PC-3 (cell line): Measurements from ENCODE around the gene PPIH. TPM values are rescaled to one million over a fixed set of nuclear protein-coding genes. Genes with fewer than 3 reads are reported as not detected.
"Not testable (repeated sequence)": the region's sequence is repeated elsewhere in the genome, so short reads cannot be mapped to it uniquely, and the experiment has no call there.

ENCODE experiments used
- ATAC-seq: fragments of 200-7000 bp; cut with Tn5 transposase; 2 replicates; pipeline ENCODE4 v1.9.1; 2020; ENCODE audit warnings: mild to moderate bottlenecking, moderate library complexity
- BruUV-seq: library from RNA; stranded (reverse); fragments of 400-500 nt; replicated peaks from 2 replicates; lab custom pipeline; 2021; lab: Mats Ljungman, UMichigan
- CTCF ChIA-PET: fragments of 300-600 bp; sonication (Branson Sonifier 250); formaldehyde crosslinking; loops from one replicate; lab custom pipeline; 2022; ENCODE audit warnings: antibody characterized with exemption; lab: Charles Lee
- POLR2A ChIA-PET: fragments of 300-600 bp; sonication (Branson Sonifier 250); formaldehyde crosslinking; loops from one replicate; lab custom pipeline; 2022; ENCODE audit warnings: antibody characterized with exemption; ENCODE audit not compliant: unreplicated experiment; lab: Charles Lee
- DNase-seq: peaks from one replicate; pipeline ENCODE4 v3.0.0-alpha.2; 2015
- H2AFZ ChIP-seq: fragments of 300-600 bp; sonication (generic); 2 replicates; pipeline ENCODE4 v1.6.0; 2016; ENCODE audit warnings: antibody characterized with exemption, low read length
- H3F3A ChIP-seq: fragments of 300-600 bp; sonication (generic); one replicate; pipeline ENCODE4 v1.6.0; 2017; ENCODE audit warnings: antibody characterized with exemption, low read length, control low read depth, mild to moderate bottlenecking; ENCODE audit not compliant: unreplicated experiment
- H3K27ac ChIP-seq: fragments of 300-600 bp; sonication (generic); 2 replicates; pipeline ENCODE4 v1.5.1; 2016; ENCODE audit warnings: mild to moderate bottlenecking, low read length
- H3K27me3 ChIP-seq: fragments of 300-600 bp; sonication (generic); 2 replicates; pipeline ENCODE4 v1.6.1; 2016; ENCODE audit warnings: low read length, mixed read lengths
- H3K36me3 ChIP-seq: fragments of 300-600 bp; sonication (generic); 2 replicates; pipeline ENCODE4 v1.6.1; 2016; ENCODE audit warnings: low read depth, mixed run types, low read length, mixed read lengths
- H3K4me1 ChIP-seq: fragments of 300-600 bp; sonication (generic); 2 replicates; pipeline ENCODE4 v1.5.1; 2016; ENCODE audit warnings: low read length; ENCODE audit not compliant: insufficient read depth
- H3K4me2 ChIP-seq: fragments of 300-600 bp; sonication (generic); 2 replicates; pipeline ENCODE4 v1.6.0; 2016; ENCODE audit warnings: low read length
- H3K4me3 ChIP-seq: fragments of 300-600 bp; sonication (generic); 2 replicates; pipeline ENCODE4 v1.5.1; 2016; ENCODE audit warnings: mild to moderate bottlenecking, low read length, mixed read lengths
- H3K79me2 ChIP-seq: fragments of 300-600 bp; sonication (generic); 2 replicates; pipeline ENCODE4 v1.6.1; 2017; ENCODE audit warnings: low read length, mixed read lengths
- H3K9ac ChIP-seq: fragments of 300-600 bp; sonication (generic); 2 replicates; pipeline ENCODE4 v1.6.0; 2016; ENCODE audit warnings: mild to moderate bottlenecking, low read length
- H3K9me2 ChIP-seq: fragments of 300-600 bp; sonication (generic); replicated peaks from 2 replicates; pipeline ENCODE4 v1.6.1; 2016; ENCODE audit warnings: mixed run types, low read length, mixed read lengths
- H3K9me3 ChIP-seq: fragments of 300-600 bp; sonication (generic); 2 replicates; pipeline ENCODE4 v1.6.1; 2016; ENCODE audit warnings: low read length, mixed read lengths
- H4K20me1 ChIP-seq: fragments of 300-600 bp; sonication (generic); 2 replicates; pipeline ENCODE4 v1.6.1; 2016; ENCODE audit warnings: low read length, mixed read lengths
- CTCF ChIP-seq: fragments of 300-600 bp; sonication (generic); conservative IDR thresholded peaks from 2 replicates; pipeline ENCODE4 v1.5.1; 2017; ENCODE audit warnings: antibody characterized with exemption, low read depth, mild to moderate bottlenecking, low read length
- EZH2 ChIP-seq: fragments of 300-600 bp; sonication (generic); IDR thresholded peaks from one replicate; pipeline ENCODE4 v1.6.1; 2017; ENCODE audit warnings: antibody characterized with exemption, mild to moderate bottlenecking, low read length; ENCODE audit not compliant: unreplicated experiment
- EZH2phosphoT487 ChIP-seq: fragments of 300-600 bp; sonication (generic); IDR thresholded peaks from 2 replicates; pipeline ENCODE4 v1.6.1; 2018; ENCODE audit warnings: mild to moderate bottlenecking, antibody characterized with exemption, low read length, borderline replicate concordance
- intact Hi-C: fragments of 100-400 bp; cut with micrococcal nuclease; formaldehyde crosslinking; loops from 2 replicates; pipeline ENCODE4 v1.9.0; 2023
- total RNA-seq: library from RNA; depleted of rRNA; stranded (reverse); fragments of >200 nt; gene quantifications from 2 replicates; pipeline ENCODE4 v1.2.3, GENCODE V29; 2014

Gene PPIH
- total RNA-seq, 1 experiment from 2014 or later: 103 TPM

GRCh38 chr1:42681741-42682483 lies 23.7 kb downstream of the PPIH start, which contains the start of gene YBX1:
Gene YBX1 (plus strand): TSS chr1:42682418. CDS start chr1:42682566, 148 bp downstream.
- CTCF ChIA-PET: interaction anchor here (0.6 kb wide), 1 partner anchor 814 kb away, joined by 4 read pairs; no protein-coding TSS in a partner anchor
- intact Hi-C loops: loop anchor here (2.0 to 5.0 kb wide), 2 partner anchors 23 to 340 kb away; partner anchors contain the start of gene PPIH
- peak within 1 kb of the TSS; percentile 96 for H3K9ac ChIP-seq
- DNase-seq: peak; percentile 98
- peak; percentile 89 for ATAC-seq
- TF ChIP-seq CTCF: no peak
- TF ChIP-seq EZH2phosphoT487: no peak
- no peak for TF ChIP-seq EZH2
- H3F3A ChIP-seq: no peaks in the 10 kb centered on the region
- H3K4me2 ChIP-seq: peak within 1 kb of the TSS; percentile 92
- H3K27ac ChIP-seq: peak within 1 kb of the TSS; percentile 68
- H3K4me1 ChIP-seq: peaks cover 38% of the 10 kb centered on the region
- no peaks in the 10 kb centered on the region for H3K9me2 ChIP-seq
- BruUV-seq: no TSS peak
- POLR2A ChIA-PET: interaction anchor here (0.5 to 0.7 kb wide), 8 partner anchors 55 to 839 kb away, joined by 3 to 5 read pairs (median 4); partner anchors contain the start of gene CCDC30
- peaks cover 32% of the 10 kb centered on the region for H3K36me3 ChIP-seq
- H2AFZ ChIP-seq: peak within 1 kb of the TSS; percentile 68
- H3K9me3 ChIP-seq: no peaks in the 10 kb centered on the region
- H4K20me1 ChIP-seq: peaks cover 37% of the 10 kb centered on the region
- H3K79me2 ChIP-seq: peaks cover 64% of the 10 kb centered on the region
- peak within 1 kb of the TSS; percentile 79 for H3K4me3 ChIP-seq
- no peaks in the 10 kb centered on the region for H3K27me3 ChIP-seq

- ATAC-seq, BruUV-seq, H3F3A ChIP-seq, H3K27me3 ChIP-seq, H3K9me2 ChIP-seq, H2AFZ ChIP-seq, CTCF ChIA-PET, H3K9me3 ChIP-seq, H3K27ac ChIP-seq, H3K4me2 ChIP-seq, DNase-seq: not testable (repeated sequence)
- Histone ChIP-seq H3K4me1 (peaks cover 39% of the 10 kb centered on the region), H3K9ac (peak overlapping the region; percentile 96; the same call in 1 of the 2 replicates), H3K79me2 (peaks cover 69% of the 10 kb centered on the region), H4K20me1 (peaks cover 42% of the 10 kb centered on the region), H3K4me3 (peak overlapping the region; percentile 79), H3K36me3 (peaks cover 33% of the 10 kb centered on the region)
- intact Hi-C loops: loop anchor here (2.0 to 5.0 kb wide), 2 partner anchors 24 to 340 kb away; partner anchors contain the start of gene PPIH
- POLR2A ChIA-PET: interaction anchor here (0.5 to 0.7 kb wide), 8 partner anchors 51 to 839 kb away, joined by 3 to 5 read pairs (median 4); partner anchors contain the start of gene CCDC30
These were observed 24.2 kb downstream of the PPIH start for GRCh38 chr1:42682484-42682738.

GRCh38 chr1:42682739-42683531 lies 24.7 kb downstream of the PPIH start:
- ChIA-PET CTCF (no interaction called here), POLR2A (interaction anchor here (0.5 to 0.7 kb wide), 9 partner anchors 51 to 840 kb away, joined by 3 to 7 read pairs (median 4); partner anchors contain the start of gene CCDC30)
- 0 out of 2 replicates have a peak overlapping the region, but pooled peaks have one; percentile 19 for H2AFZ ChIP-seq
- H3K27me3 ChIP-seq: no peaks in the 10 kb centered on the region
- peaks cover 74% of the 10 kb centered on the region for H3K79me2 ChIP-seq
- H4K20me1 ChIP-seq: peaks cover 47% of the 10 kb centered on the region
- DNase-seq: peak; percentile 57
- peaks cover 38% of the 10 kb centered on the region for H3K36me3 ChIP-seq
- H3K9me2 ChIP-seq: no peaks in the 10 kb centered on the region
- H3K4me3 ChIP-seq: peak overlapping the region; percentile 79
- peak; percentile 17 for ATAC-seq
- peak overlapping the region; percentile 92 for H3K4me2 ChIP-seq
- TF ChIP-seq EZH2phosphoT487 (no peak), EZH2 (no peak), CTCF (no peak)
- H3K27ac ChIP-seq: peak overlapping the region; percentile 40
- peak overlapping the region; percentile 96 for H3K9ac ChIP-seq
- intact Hi-C loops: loop anchor here (1.0 to 5.0 kb wide), 3 partner anchors 24 to 341 kb away; partner anchors contain the start of gene PPIH
- H3K9me3 ChIP-seq: no peaks in the 10 kb centered on the region
- H3K4me1 ChIP-seq: peaks cover 43% of the 10 kb centered on the region
- no peaks in the 10 kb centered on the region for H3F3A ChIP-seq
- no TSS peak for BruUV-seq
